Mucosa of descending colon (tissue), 3 donors: ENCODE data around the gene OR6B1. TPM values are rescaled to one million over a fixed set of nuclear protein-coding genes. Genes with fewer than 3 reads are reported as not detected.

Source experiments
- ATAC-seq: fragments of 200-7000 bp; cut with Tn5 transposase; one replicate; pipeline ENCODE4 v1.9.1; 2020; ENCODE audit warnings: mild to moderate bottlenecking, moderate library complexity
- DNase-seq, 3 donors: peaks; one replicate each; pipeline ENCODE4 v3.0.0-alpha.2; 2020
- H3K36me3 ChIP-seq: fragments of 200-600 bp; one replicate; pipeline ENCODE4 v1.8.0; 2021; ENCODE audit warnings: low read depth, mild to moderate bottlenecking
- H3K4me1 ChIP-seq: fragments of 200-600 bp; one replicate; pipeline ENCODE4 v1.8.0; 2021; ENCODE audit warnings: low read depth, mild to moderate bottlenecking
- H3K4me3 ChIP-seq: fragments of 200-600 bp; one replicate; pipeline ENCODE4 v1.8.0; 2021; ENCODE audit warnings: mild to moderate bottlenecking
- H3K9me3 ChIP-seq: fragments of 200-600 bp; one replicate; pipeline ENCODE4 v1.8.0; 2021; ENCODE audit warnings: mild to moderate bottlenecking
- intact Hi-C, 2 donors: fragments of 100-400 bp; cut with DNase I in 1 of 2; cut with micrococcal nuclease in 1 of 2; formaldehyde crosslinking; loops; one replicate each; pipeline versions ENCODE4 v1.11.0 to v1.11.1; 2022; cut with DNase I, micrococcal nuclease
- total RNA-seq, 3 donors: library from RNA; stranded (reverse); fragmentation: NEBNext Ultra II Directional in 2 of 3; extraction: Animal tissue kit (Norgen Biotek cat#: 25700) in 2 of 3; gene quantifications; one replicate each; pipeline versions ENCODE4 v1.2.1 to v1.2.4, GENCODE V29; 2021 to 2023
- TF ChIP-seq, protein P1 (sequence below): fragments of 200-600 bp; IDR thresholded peaks from one replicate; pipeline ENCODE4 v1.8.0; 2022; ENCODE audit warnings: antibody characterized with exemption, mild to moderate bottlenecking
- donor health status: DM: no; HTN: no; CAD: no; lungs with moderate emphysema.
- donor health status: DM: no; HTN: no; CAD: no.
- donor health status: DM: no; HTN: yes; CAD: no.

The OR6B1 gene
- total RNA-seq, 3 donors from 2014 or later: not detected

DNA sequence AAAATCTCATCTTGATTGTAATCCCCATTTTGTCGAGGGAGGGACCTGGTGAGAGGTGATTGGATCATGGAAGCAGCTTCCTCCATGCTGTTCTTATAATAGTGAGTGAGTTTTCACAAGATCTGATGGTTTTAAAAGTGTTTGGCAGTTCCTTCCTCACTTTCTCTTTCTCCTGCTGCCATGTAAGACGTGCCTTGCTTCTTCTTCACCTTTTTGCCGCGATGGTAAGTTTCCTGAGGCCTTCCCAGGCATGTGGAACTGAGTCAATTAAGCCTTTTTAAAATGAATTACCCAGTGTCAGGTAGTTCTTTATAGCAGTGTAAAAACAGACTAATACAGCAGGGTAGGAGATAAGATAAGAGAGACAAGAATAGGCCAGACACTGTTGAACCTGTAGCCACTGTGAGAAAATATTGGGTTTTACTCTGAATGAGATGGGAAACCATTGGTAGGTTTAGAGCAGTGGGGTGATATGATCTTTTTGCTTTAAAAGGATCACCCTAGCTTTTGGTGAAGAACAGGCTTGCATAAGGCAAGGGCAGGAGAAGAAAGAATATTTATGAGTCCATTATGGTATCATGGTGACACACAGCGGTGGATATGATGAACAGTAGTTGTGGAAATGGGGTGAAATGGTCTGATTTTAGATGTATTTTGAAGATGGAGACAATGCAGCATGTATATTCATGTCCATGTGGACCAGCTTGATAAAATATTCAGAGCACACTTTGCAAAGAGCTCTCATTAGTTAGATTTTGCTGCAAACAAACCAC lies 11.5 kb downstream of the OR6B1 start:
- TF ChIP-seq, protein P1, sequence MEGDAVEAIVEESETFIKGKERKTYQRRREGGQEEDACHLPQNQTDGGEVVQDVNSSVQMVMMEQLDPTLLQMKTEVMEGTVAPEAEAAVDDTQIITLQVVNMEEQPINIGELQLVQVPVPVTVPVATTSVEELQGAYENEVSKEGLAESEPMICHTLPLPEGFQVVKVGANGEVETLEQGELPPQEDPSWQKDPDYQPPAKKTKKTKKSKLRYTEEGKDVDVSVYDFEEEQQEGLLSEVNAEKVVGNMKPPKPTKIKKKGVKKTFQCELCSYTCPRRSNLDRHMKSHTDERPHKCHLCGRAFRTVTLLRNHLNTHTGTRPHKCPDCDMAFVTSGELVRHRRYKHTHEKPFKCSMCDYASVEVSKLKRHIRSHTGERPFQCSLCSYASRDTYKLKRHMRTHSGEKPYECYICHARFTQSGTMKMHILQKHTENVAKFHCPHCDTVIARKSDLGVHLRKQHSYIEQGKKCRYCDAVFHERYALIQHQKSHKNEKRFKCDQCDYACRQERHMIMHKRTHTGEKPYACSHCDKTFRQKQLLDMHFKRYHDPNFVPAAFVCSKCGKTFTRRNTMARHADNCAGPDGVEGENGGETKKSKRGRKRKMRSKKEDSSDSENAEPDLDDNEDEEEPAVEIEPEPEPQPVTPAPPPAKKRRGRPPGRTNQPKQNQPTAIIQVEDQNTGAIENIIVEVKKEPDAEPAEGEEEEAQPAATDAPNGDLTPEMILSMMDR: no peak
- ATAC-seq (no peak), DNase-seq (no peak)
- Histone ChIP-seq H3K9me3 (peaks cover 13% of the 10 kb centered on the region), H3K4me1 (no peaks in the 10 kb centered on the region), H3K36me3 (no peaks in the 10 kb centered on the region), H3K4me3 (no peak overlapping the region)
- intact Hi-C loops: no loop called here

DNA sequence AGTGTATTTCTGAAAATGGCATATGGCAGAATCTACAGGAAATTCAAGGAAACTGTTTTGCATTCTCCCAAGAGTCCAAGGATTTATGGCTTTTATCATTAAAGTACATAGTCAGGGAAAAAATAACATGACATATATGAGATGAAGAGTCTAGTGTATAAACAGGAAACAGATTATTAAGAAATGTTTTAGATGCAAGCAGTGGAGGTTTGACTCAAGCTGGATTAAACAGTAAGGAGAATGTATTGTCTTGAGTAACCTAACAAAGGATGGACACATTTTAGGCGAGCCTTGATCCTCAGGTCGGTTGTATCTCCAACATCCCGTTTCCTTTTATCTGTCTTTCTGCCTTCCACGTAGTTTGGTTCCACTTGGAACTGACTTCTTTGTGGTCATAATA lies 17.9 kb downstream of the OR6B1 start:
- DNase-seq: no peak
- no peak overlapping the region for H3K4me3 ChIP-seq
- TF ChIP-seq, protein P1: no peak
- no peaks in the 10 kb centered on the region for H3K36me3 ChIP-seq
- no peaks in the 10 kb centered on the region for H3K9me3 ChIP-seq
- no peak for ATAC-seq
- intact Hi-C loops: no loop called here
- no peaks in the 10 kb centered on the region for H3K4me1 ChIP-seq

DNA sequence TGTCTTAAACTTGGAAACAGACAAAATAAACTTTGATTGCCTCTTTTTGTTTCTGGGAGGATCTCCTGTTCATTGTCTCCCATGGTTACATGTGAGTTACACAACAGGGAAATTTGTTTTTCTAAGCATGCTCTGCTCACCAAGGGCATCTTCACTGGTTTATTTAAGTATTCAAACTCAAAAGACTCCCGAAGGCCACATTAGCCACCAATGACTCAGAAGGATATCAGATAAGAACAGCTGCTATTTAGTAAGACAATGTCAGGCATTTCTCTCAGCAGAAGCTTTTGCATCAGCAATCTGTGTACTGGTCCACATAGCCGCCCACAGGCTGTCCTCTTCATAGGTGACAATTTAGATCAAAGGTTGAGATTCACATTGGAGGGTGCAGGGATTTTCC lies 19.3 kb downstream of the OR6B1 start:
- Histone ChIP-seq H3K4me1 (no peaks in the 10 kb centered on the region), H3K9me3 (no peaks in the 10 kb centered on the region), H3K4me3 (no peak overlapping the region), H3K36me3 (no peaks in the 10 kb centered on the region)
- ATAC-seq (no peak), DNase-seq (no peak)
- TF ChIP-seq, protein P1: no peak
- intact Hi-C loops: no loop called here

DNA sequence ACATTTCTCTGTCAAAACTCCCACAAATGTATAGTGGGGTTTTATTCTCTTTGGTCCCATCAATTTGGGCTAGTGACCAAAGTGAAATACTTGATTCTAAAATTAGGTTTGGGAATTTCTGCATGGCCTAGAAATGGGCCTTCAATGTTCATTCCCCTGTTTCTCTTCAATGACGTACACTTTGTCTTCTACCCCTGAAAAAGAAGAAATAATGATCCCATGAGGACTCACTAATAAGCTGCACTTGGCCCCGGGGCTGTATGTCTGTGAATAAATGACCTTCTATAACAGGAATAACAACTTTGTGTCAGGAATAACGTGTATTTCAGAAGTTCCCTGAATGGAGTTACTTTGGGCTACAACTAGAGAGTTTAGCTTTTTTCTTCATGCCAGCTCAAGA lies 20.2 kb downstream of the OR6B1 start:
- TF ChIP-seq, protein P1: no peak
- no peaks in the 10 kb centered on the region for H3K4me1 ChIP-seq
- ATAC-seq (no peak), DNase-seq (no peak)
- H3K9me3 ChIP-seq: no peaks in the 10 kb centered on the region
- H3K4me3 ChIP-seq: no peak overlapping the region
- H3K36me3 ChIP-seq: no peaks in the 10 kb centered on the region
- intact Hi-C loops: no loop called here

- Histone ChIP-seq H3K9me3 (no peaks in the 10 kb centered on the region), H3K4me3 (no peak overlapping the region), H3K4me1 (no peaks in the 10 kb centered on the region), H3K36me3 (no peaks in the 10 kb centered on the region)
- TF ChIP-seq, protein P1: no peak
- intact Hi-C loops: no loop called here
- DNase-seq (no peak), ATAC-seq (no peak)
Observed at GRCh38 chr7:144022169-144022568, 22.0 kb downstream of the OR6B1 start.
